HepG2 (cell line): Measurements from ENCODE around the gene TCF3. TPM values are rescaled to one million over a fixed set of nuclear protein-coding genes. Genes with fewer than 3 reads are reported as not detected.

Experiments
- ASH2L ChIP-seq: fragments of 300-600, 200-600 bp; sonication (generic); IDR thresholded peaks from 2 replicates; pipeline ENCODE4 v1.7.0; 2017; ENCODE audit warnings: low read depth, mild to moderate bottlenecking, moderate library complexity, mixed read lengths, low read length; ENCODE audit not compliant: insufficient read length
- ESRRA ChIP-seq: sonication (generic); formaldehyde crosslinking; IDR thresholded peaks from 2 replicates; pipeline ENCODE4 v1.5.1; 2020; ENCODE audit warnings: mild to moderate bottlenecking, low read depth, missing genetic modification reagents
- FOXA3 ChIP-seq: IDR thresholded peaks from 2 replicates; pipeline ENCODE4 v1.6.1; 2016; ENCODE audit warnings: missing genetic modification reagents, missing compliant biosample characterization
- HNF4A ChIP-seq: sonication (generic); formaldehyde crosslinking; IDR thresholded peaks from 2 replicates; pipeline ENCODE4 v1.4.0; 2020; ENCODE audit warnings: missing genetic modification reagents
- JUNB ChIP-seq: sonication (generic); formaldehyde crosslinking; IDR thresholded peaks from 2 replicates; pipeline ENCODE4 v1.8.0; 2022; ENCODE audit warnings: missing genetic modification reagents, mild to moderate bottlenecking, borderline replicate concordance
- MBD4 ChIP-seq: IDR thresholded peaks from 2 replicates; pipeline ENCODE4 v1.6.1; 2012; ENCODE audit warnings: low read length, inconsistent platforms, borderline replicate concordance
- NR2F2 ChIP-seq: IDR thresholded peaks from 2 replicates; pipeline ENCODE4 v1.6.1; 2012; ENCODE audit warnings: low read depth, inconsistent platforms, borderline replicate concordance
- POGZ ChIP-seq: sonication (generic); formaldehyde crosslinking; IDR thresholded peaks from 2 replicates; pipeline ENCODE4 v1.4.0; 2020; ENCODE audit warnings: mild to moderate bottlenecking, missing genetic modification reagents
- RBAK ChIP-seq: sonication (generic); formaldehyde crosslinking; IDR thresholded peaks from 2 replicates; pipeline ENCODE4 v1.5.1; 2020; ENCODE audit warnings: mild to moderate bottlenecking, missing genetic modification reagents
- TFDP1 ChIP-seq: IDR thresholded peaks from 2 replicates; pipeline ENCODE4 v1.6.1; 2016; ENCODE audit warnings: missing compliant biosample characterization, missing genetic modification reagents, borderline replicate concordance
- ZNF234 ChIP-seq: sonication (generic); formaldehyde crosslinking; conservative IDR thresholded peaks from 2 replicates; pipeline ENCODE4 v1.5.1; 2020; ENCODE audit warnings: mild to moderate bottlenecking, missing genetic modification reagents
- ZNF451 ChIP-seq: sonication (generic); formaldehyde crosslinking; IDR thresholded peaks from 2 replicates; pipeline ENCODE4 v1.5.0; 2020; ENCODE audit warnings: mild to moderate bottlenecking, missing genetic modification reagents
- ZNF530 ChIP-seq: sonication (generic); formaldehyde crosslinking; IDR thresholded peaks from 2 replicates; pipeline ENCODE4 v1.5.0; 2020; ENCODE audit warnings: low read depth, mild to moderate bottlenecking, missing genetic modification reagents
- ZNF569 ChIP-seq: sonication (generic); formaldehyde crosslinking; IDR thresholded peaks from 2 replicates; pipeline ENCODE4 v1.5.0; 2020; ENCODE audit warnings: mild to moderate bottlenecking, missing genetic modification reagents, moderate library complexity, borderline replicate concordance
- ZNF883 ChIP-seq: sonication (generic); formaldehyde crosslinking; IDR thresholded peaks from 2 replicates; pipeline ENCODE4 v1.5.1; 2020; ENCODE audit warnings: mild to moderate bottlenecking, missing genetic modification reagents; ENCODE audit errors: not compliant biosample characterization
- ZNF891 ChIP-seq: sonication (generic); formaldehyde crosslinking; IDR thresholded peaks from 2 replicates; pipeline ENCODE4 v1.5.0; 2020; ENCODE audit warnings: mild to moderate bottlenecking, missing genetic modification reagents
- polyA plus RNA-seq, 8 experiments: library from polyadenylated mRNA; depleted of rRNA in 3 of 8; stranded (reverse) in 7 of 8; unstranded in 1 of 8; fragments of >200 nt; fragmentation: Illumina TruSeq in 4 of 8; extraction: Trizol in 4 of 8; gene quantifications; 2 replicates each; pipeline versions ENCODE4 v1.2.1 to v1.2.3, GENCODE V29; 2011 to 2016; ENCODE audit warnings: low read depth in 4 of 8, missing spikeins in 1 of 8, mixed read lengths in 1 of 8; ENCODE audit not compliant: insufficient read depth in 1 of 8
- total RNA-seq, 5 experiments: library from RNA; depleted of rRNA; stranded (reverse); fragments of >200 nt; fragmentation: Illumina TruSeq; extraction: Trizol; gene quantifications; 2 replicates each; pipeline ENCODE4 v1.2.3, GENCODE V29; 2016; ENCODE audit warnings: low read depth in 1 of 5
- TF ChIP-seq, protein P1 (sequence below): sonication (generic); formaldehyde crosslinking; IDR thresholded peaks from 2 replicates; pipeline ENCODE4 v1.5.1; 2020; ENCODE audit warnings: mild to moderate bottlenecking, missing genetic modification reagents, moderate library complexity
- TF ChIP-seq, protein P2 (sequence below): sonication (generic); formaldehyde crosslinking; IDR thresholded peaks from 2 replicates; pipeline ENCODE4 v1.8.0; 2022; ENCODE audit warnings: mild to moderate bottlenecking, missing genetic modification reagents, moderate library complexity
- TF ChIP-seq, protein P3 (sequence below), 2 experiments: sonication (generic) in 1 of 2; formaldehyde crosslinking in 1 of 2; IDR thresholded peaks; 2 replicates each; pipeline versions ENCODE4 v1.4.0 to v1.6.1; 2018 to 2020; ENCODE audit warnings: missing genetic modification reagents in 2 of 2, borderline replicate concordance in 1 of 2, low read depth in 1 of 2, mild to moderate bottlenecking in 1 of 2, missing biosample characterization in 1 of 2

Gene TCF3
- total and polyA plus RNA-seq, 2 of the 13 experiments (the other 11 are each of a cell fraction or from before 2014, with no cell fraction given): 51.4 to 53.2 TPM

GRCh38 chr19:1652471-1653299 lies at the start of gene TCF3 (continued):
- TF ChIP-seq ESRRA (CRISPR knock-in tag) (no peak), FOXA3 (CRISPR knock-in tag) (peak; percentile 57), JUNB (CRISPR knock-in tag) (no peak), ZNF530 (CRISPR knock-in tag) (no peak), ZNF234 (CRISPR knock-in tag) (no peak), ZNF451 (CRISPR knock-in tag) (0 out of 2 replicates have a peak, but pooled peaks have one; percentile 27), ZNF569 (CRISPR knock-in tag) (no peak), ZNF883 (CRISPR knock-in tag) (peak; percentile 27), NR2F2 (no peak), RBAK (CRISPR knock-in tag) (no peak), HNF4A (CRISPR knock-in tag) (0 out of 2 replicates have a peak, but pooled peaks have one; percentile 4), ZNF891 (CRISPR knock-in tag) (no peak), TFDP1 (CRISPR knock-in tag) (no peak; the same call in 1 of the 2 replicates), MBD4 (no peak), ASH2L (peak; percentile 90), POGZ (peak; percentile 62; the same call in 1 of the 2 replicates)
- TF ChIP-seq, protein P1, sequence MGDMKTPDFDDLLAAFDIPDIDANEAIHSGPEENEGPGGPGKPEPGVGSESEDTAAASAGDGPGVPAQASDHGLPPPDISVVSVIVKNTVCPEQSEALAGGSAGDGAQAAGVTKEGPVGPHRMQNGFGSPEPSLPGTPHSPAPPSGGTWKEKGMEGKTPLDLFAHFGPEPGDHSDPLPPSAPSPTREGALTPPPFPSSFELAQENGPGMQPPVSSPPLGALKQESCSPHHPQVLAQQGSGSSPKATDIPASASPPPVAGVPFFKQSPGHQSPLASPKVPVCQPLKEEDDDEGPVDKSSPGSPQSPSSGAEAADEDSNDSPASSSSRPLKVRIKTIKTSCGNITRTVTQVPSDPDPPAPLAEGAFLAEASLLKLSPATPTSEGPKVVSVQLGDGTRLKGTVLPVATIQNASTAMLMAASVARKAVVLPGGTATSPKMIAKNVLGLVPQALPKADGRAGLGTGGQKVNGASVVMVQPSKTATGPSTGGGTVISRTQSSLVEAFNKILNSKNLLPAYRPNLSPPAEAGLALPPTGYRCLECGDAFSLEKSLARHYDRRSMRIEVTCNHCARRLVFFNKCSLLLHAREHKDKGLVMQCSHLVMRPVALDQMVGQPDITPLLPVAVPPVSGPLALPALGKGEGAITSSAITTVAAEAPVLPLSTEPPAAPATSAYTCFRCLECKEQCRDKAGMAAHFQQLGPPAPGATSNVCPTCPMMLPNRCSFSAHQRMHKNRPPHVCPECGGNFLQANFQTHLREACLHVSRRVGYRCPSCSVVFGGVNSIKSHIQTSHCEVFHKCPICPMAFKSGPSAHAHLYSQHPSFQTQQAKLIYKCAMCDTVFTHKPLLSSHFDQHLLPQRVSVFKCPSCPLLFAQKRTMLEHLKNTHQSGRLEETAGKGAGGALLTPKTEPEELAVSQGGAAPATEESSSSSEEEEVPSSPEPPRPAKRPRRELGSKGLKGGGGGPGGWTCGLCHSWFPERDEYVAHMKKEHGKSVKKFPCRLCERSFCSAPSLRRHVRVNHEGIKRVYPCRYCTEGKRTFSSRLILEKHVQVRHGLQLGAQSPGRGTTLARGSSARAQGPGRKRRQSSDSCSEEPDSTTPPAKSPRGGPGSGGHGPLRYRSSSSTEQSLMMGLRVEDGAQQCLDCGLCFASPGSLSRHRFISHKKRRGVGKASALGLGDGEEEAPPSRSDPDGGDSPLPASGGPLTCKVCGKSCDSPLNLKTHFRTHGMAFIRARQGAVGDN (CRISPR knock-in tag): peak; percentile 72
- TF ChIP-seq, protein P2, sequence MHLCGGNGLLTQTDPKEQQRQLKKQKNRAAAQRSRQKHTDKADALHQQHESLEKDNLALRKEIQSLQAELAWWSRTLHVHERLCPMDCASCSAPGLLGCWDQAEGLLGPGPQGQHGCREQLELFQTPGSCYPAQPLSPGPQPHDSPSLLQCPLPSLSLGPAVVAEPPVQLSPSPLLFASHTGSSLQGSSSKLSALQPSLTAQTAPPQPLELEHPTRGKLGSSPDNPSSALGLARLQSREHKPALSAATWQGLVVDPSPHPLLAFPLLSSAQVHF (CRISPR knock-in tag): no peak
- TF ChIP-seq, protein P3, sequence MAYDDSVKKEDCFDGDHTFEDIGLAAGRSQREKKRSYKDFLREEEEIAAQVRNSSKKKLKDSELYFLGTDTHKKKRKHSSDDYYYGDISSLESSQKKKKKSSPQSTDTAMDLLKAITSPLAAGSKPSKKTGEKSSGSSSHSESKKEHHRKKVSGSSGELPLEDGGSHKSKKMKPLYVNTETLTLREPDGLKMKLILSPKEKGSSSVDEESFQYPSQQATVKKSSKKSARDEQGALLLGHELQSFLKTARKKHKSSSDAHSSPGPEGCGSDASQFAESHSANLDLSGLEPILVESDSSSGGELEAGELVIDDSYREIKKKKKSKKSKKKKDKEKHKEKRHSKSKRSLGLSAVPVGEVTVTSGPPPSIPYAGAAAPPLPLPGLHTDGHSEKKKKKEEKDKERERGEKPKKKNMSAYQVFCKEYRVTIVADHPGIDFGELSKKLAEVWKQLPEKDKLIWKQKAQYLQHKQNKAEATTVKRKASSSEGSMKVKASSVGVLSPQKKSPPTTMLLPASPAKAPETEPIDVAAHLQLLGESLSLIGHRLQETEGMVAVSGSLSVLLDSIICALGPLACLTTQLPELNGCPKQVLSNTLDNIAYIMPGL (CRISPR knock-in tag; IDR thresholded peaks at IDR 0.05; ENCODE audit: borderline replicate concordance in 1 of 2, low read depth in 1 of 2): peak; percentile 62 to 76
